ENCODE data around the gene ANO4.
"Not testable (repeated sequence)": the region's sequence is repeated elsewhere in the genome, so short reads cannot be mapped to it uniquely, and the experiment has no call there.

The ANO4 gene

GRCh38 chr12:101110866-101111265 is 316.3 kb downstream of the ANO4 start:
- DNase-seq, result no peak

- DNase-seq, result no peak
Observed at GRCh38 chr12:101111441-101111840, 316.9 kb downstream of the ANO4 start.

GRCh38 chr12:101115326-101115725 is 320.8 kb downstream of the ANO4 start:
- DNase-seq, result no peak

- peak; percentile 33 for DNase-seq
Observed at GRCh38 chr12:101116911-101117310, 322.3 kb downstream of the ANO4 start.

- no peak for DNase-seq
Observed at GRCh38 chr12:101117842-101118241, 323.3 kb downstream of the ANO4 start.

- no peak for DNase-seq
Observed at GRCh38 chr12:101127521-101128219, 333.1 kb downstream of the ANO4 start.

GRCh38 chr12:101145777-101146431 is 351.3 kb downstream of the ANO4 start:
- not testable (repeated sequence) for DNase-seq

- DNase-seq, result no peak
Observed at GRCh38 chr12:101165319-101165718, 370.7 kb downstream of the ANO4 start.

GRCh38 chr12:101166866-101167265 is 372.3 kb downstream of the ANO4 start:
- no peak for DNase-seq

GRCh38 chr12:101168001-101168400 is 373.4 kb downstream of the ANO4 start:
- no peak for DNase-seq

GRCh38 chr12:101172316-101172715 is 377.7 kb downstream of the ANO4 start:
- no peak for DNase-seq

GRCh38 chr12:101173197-101173749 is 378.7 kb downstream of the ANO4 start:
- DNase-seq, result no peak

- no peak for DNase-seq
Observed at GRCh38 chr12:101174541-101174940, 380.0 kb downstream of the ANO4 start.

Measured in DMS79 treated with DMSO at 0.1 percent for 48 hours (cell line).